ENCODE results near the gene OR10H5.

DNA sequence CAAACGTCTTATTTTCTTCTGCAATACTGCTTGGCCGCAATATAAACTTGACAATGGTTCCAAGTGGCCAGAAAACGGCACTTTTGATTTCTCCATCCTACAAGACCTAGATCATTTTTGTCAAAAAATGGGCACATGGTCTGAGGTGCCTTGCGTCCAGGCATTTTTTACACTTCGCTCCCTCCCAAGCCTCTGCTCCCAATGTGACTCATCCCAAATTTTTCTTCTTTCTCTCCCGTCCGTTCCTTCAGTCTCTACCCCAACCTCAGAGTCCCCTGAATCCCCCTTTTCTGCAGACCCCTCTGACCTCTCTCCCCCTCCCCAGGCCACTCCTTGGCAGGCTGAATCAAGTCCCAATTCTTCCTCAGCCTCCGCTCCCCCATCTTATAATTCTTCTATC lies 42.3 kb downstream of the OR10H5 start:
- no peak for TF ChIP-seq POLR2A (IDR thresholded peaks at IDR 0.05)
- TF ChIP-seq, protein P1, sequence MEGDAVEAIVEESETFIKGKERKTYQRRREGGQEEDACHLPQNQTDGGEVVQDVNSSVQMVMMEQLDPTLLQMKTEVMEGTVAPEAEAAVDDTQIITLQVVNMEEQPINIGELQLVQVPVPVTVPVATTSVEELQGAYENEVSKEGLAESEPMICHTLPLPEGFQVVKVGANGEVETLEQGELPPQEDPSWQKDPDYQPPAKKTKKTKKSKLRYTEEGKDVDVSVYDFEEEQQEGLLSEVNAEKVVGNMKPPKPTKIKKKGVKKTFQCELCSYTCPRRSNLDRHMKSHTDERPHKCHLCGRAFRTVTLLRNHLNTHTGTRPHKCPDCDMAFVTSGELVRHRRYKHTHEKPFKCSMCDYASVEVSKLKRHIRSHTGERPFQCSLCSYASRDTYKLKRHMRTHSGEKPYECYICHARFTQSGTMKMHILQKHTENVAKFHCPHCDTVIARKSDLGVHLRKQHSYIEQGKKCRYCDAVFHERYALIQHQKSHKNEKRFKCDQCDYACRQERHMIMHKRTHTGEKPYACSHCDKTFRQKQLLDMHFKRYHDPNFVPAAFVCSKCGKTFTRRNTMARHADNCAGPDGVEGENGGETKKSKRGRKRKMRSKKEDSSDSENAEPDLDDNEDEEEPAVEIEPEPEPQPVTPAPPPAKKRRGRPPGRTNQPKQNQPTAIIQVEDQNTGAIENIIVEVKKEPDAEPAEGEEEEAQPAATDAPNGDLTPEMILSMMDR (IDR thresholded peaks at IDR 0.05), result no peak
